Osteoblast (primary cell): ENCODE data around the gene KRT82. TPM values are rescaled to one million over a fixed set of nuclear protein-coding genes. Genes with fewer than 3 reads are reported as not detected.
"Not testable (repeated sequence)": the region's sequence is repeated elsewhere in the genome, so short reads cannot be mapped to it uniquely, and the experiment has no call there.

ENCODE experiments used
- DNase-seq: peaks from one replicate; pipeline ENCODE4 v3.0.0; 2011; ENCODE audit warnings: low spot score, mixed read lengths; ENCODE audit not compliant: insufficient read length; ENCODE audit errors: missing footprints
- H2AFZ ChIP-seq: 2 replicates; pipeline ENCODE4 v1.6.0; 2011; ENCODE audit warnings: mild to moderate bottlenecking, low read length
- H3K27ac ChIP-seq: 2 replicates; pipeline ENCODE4 v1.5.1; 2011; ENCODE audit warnings: mild to moderate bottlenecking, low read depth, low read length, moderate library complexity
- H3K27me3 ChIP-seq: 2 replicates; pipeline ENCODE4 v1.6.0; 2012; ENCODE audit warnings: mild to moderate bottlenecking, control low read depth, inconsistent platforms, low read length, moderate library complexity; ENCODE audit not compliant: insufficient read depth
- H3K36me3 ChIP-seq: 2 replicates; pipeline ENCODE4 v1.5.1; 2011; ENCODE audit warnings: mild to moderate bottlenecking, low read length, control low read depth, moderate library complexity; ENCODE audit not compliant: insufficient read depth
- H3K4me1 ChIP-seq: 2 replicates; pipeline ENCODE4 v1.5.1; 2011; ENCODE audit warnings: mild to moderate bottlenecking, low read length, control low read depth, moderate library complexity; ENCODE audit not compliant: insufficient read depth
- H3K4me2 ChIP-seq: 2 replicates; pipeline ENCODE4 v1.6.0; 2011; ENCODE audit warnings: mild to moderate bottlenecking, low read length; ENCODE audit not compliant: insufficient read depth
- H3K4me3 ChIP-seq: fragments of 200-600 bp; sonication (generic); 3 replicates; pipeline ENCODE4 v1.5.1; 2012; ENCODE audit warnings: mild to moderate bottlenecking, low read length, inconsistent platforms; ENCODE audit not compliant: insufficient read depth
- H3K79me2 ChIP-seq: 2 replicates; pipeline ENCODE4 v1.6.0; 2012; ENCODE audit warnings: mild to moderate bottlenecking, low read length, control low read depth, inconsistent platforms; ENCODE audit not compliant: insufficient read depth
- H3K9me3 ChIP-seq: 2 replicates; pipeline ENCODE4 v1.5.1; 2011; ENCODE audit warnings: low read depth, low read length, control low read depth
- H4K20me1 ChIP-seq: 2 replicates; pipeline ENCODE4 v1.6.0; 2012; ENCODE audit warnings: mild to moderate bottlenecking, low read length, control low read depth; ENCODE audit not compliant: insufficient read depth
- CTCF ChIP-seq: IDR thresholded peaks from 2 replicates; pipeline ENCODE4 v1.5.1; 2011; ENCODE audit warnings: mild to moderate bottlenecking, low read depth, low read length, moderate library complexity; ENCODE audit errors: extremely low read depth
- total RNA-seq: library from RNA; depleted of rRNA; stranded (reverse); fragments of >200 nt; gene quantifications from 2 replicates; pipeline ENCODE4 v1.2.3, GENCODE V29; 2012

The KRT82 gene
- total RNA-seq, 1 donor = not detected

- Histone ChIP-seq H3K27ac (no peak overlapping the region), H3K4me1 (peaks cover 3% of the 10 kb centered on the region), H3K36me3 (no peaks in the 10 kb centered on the region), H3K4me3 (no peak overlapping the region), H3K27me3 (peaks cover 48% of the 10 kb centered on the region), H4K20me1 (no peaks in the 10 kb centered on the region), H2AFZ (no peak overlapping the region), H3K79me2 (no peaks in the 10 kb centered on the region), H3K9me3 (no peaks in the 10 kb centered on the region), H3K4me2 (no peak overlapping the region)
- DNase-seq = peak; percentile 25
- TF ChIP-seq CTCF = no peak
These were observed 59.5 kb downstream of the KRT82 start for GRCh38 chr12:52346593-52346992.

- H3K4me1 ChIP-seq, H4K20me1 ChIP-seq, H3K4me2 ChIP-seq, DNase-seq, H3K27ac ChIP-seq, H3K9me3 ChIP-seq, H2AFZ ChIP-seq, H3K36me3 ChIP-seq, H3K79me2 ChIP-seq, H3K4me3 ChIP-seq: not testable (repeated sequence)
- H3K27me3 ChIP-seq = peaks cover 46% of the 10 kb centered on the region
These were observed 61.1 kb downstream of the KRT82 start for GRCh38 chr12:52345041-52345440.

- H3K36me3 ChIP-seq = no peaks in the 10 kb centered on the region
- H3K9me3 ChIP-seq = no peaks in the 10 kb centered on the region
- H3K27me3 ChIP-seq = peaks cover 42% of the 10 kb centered on the region
- H3K4me2 ChIP-seq = no peak overlapping the region
- TF ChIP-seq CTCF = no peak
- no peak overlapping the region for H2AFZ ChIP-seq
- H3K79me2 ChIP-seq = no peaks in the 10 kb centered on the region
- no peaks in the 10 kb centered on the region for H4K20me1 ChIP-seq
- H3K4me1 ChIP-seq = no peaks in the 10 kb centered on the region
- DNase-seq = no peak
- no peak overlapping the region for H3K27ac ChIP-seq
- no peak overlapping the region for H3K4me3 ChIP-seq
These were observed 62.0 kb downstream of the KRT82 start for GRCh38 chr12:52344111-52344510.

Other genes with a start within 250 kb of the KRT82 start
- gene KRT80, start 214.3 kb downstream of the KRT82 start, total RNA-seq = 0.59 and 0.72 TPM in 2 replicates
- gene KRT7, start 173.1 kb downstream of the KRT82 start, total RNA-seq = 20.9 and 27.9 TPM in 2 replicates
- under 0.01 and 0.36 TPM in 2 replicates for gene KRT86, start 131.7 kb downstream of the KRT82 start, total RNA-seq
- 0.29 TPM in 1 of 2 replicates, not detected in the other for gene KRT81, start 114.8 kb downstream of the KRT82 start, total RNA-seq
- gene KRT83, start 84.9 kb downstream of the KRT82 start, total RNA-seq = not detected in 2 replicates
- not detected in 2 replicates for gene KRT85, start 38.9 kb downstream of the KRT82 start, total RNA-seq
- gene KRT84, start 20.7 kb downstream of the KRT82 start, total RNA-seq = not detected in 2 replicates
- gene KRT75, start 28.0 kb upstream of the KRT82 start, total RNA-seq = under 0.01 TPM in 1 of 2 replicates, not detected in the other
- not detected in 2 replicates for gene KRT6B, start 45.8 kb upstream of the KRT82 start, total RNA-seq
- not detected in 2 replicates for gene KRT6C, start 67.5 kb upstream of the KRT82 start, total RNA-seq
- gene KRT6A, start 86.9 kb upstream of the KRT82 start, total RNA-seq = under 0.01 and 0.72 TPM in 2 replicates
- 0.36 TPM in 1 of 2 replicates, not detected in the other for gene KRT5, start 114.1 kb upstream of the KRT82 start, total RNA-seq
- gene KRT71, start 146.8 kb upstream of the KRT82 start, total RNA-seq = not detected in 2 replicates
- not detected in 2 replicates for gene KRT74, start 167.5 kb upstream of the KRT82 start, total RNA-seq
- not detected in 2 replicates for gene KRT72, start 195.1 kb upstream of the KRT82 start, total RNA-seq
- not detected in 2 replicates for gene KRT73, start 212.2 kb upstream of the KRT82 start, total RNA-seq
- not detected in 2 replicates for gene KRT2, start 245.9 kb upstream of the KRT82 start, total RNA-seq